Glutamatergic neuron (in vitro differentiated cells): ENCODE data around the gene CHD5. TPM values are rescaled to one million over a fixed set of nuclear protein-coding genes. Genes with fewer than 3 reads are reported as not detected.

ENCODE experiments used
- DNase-seq: peaks from one replicate; pipeline ENCODE4 v3.0.0; 2022
- H3K27ac Mint-ChIP-seq: one replicate; pipeline ENCODE4 v1.8.0; 2020; ENCODE audit warnings: mild to moderate bottlenecking, mixed read lengths, inconsistent platforms; ENCODE audit not compliant: unreplicated experiment
- H3K27me3 Mint-ChIP-seq: one replicate; pipeline ENCODE4 v1.8.0; 2020; ENCODE audit warnings: mild to moderate bottlenecking, moderate library complexity, mixed read lengths, inconsistent platforms; ENCODE audit not compliant: unreplicated experiment
- H3K36me3 Mint-ChIP-seq: one replicate; pipeline ENCODE4 v1.8.0; 2020; ENCODE audit warnings: mild to moderate bottlenecking, mixed read lengths, inconsistent platforms; ENCODE audit not compliant: unreplicated experiment
- H3K4me1 Mint-ChIP-seq: one replicate; pipeline ENCODE4 v1.8.0; 2020; ENCODE audit warnings: mild to moderate bottlenecking, low read depth, mixed read lengths, inconsistent platforms; ENCODE audit not compliant: unreplicated experiment
- H3K4me3 Mint-ChIP-seq: one replicate; pipeline ENCODE4 v1.8.0; 2020; ENCODE audit warnings: mild to moderate bottlenecking, mixed read lengths, inconsistent platforms; ENCODE audit not compliant: unreplicated experiment
- H3K9me3 Mint-ChIP-seq: one replicate; pipeline ENCODE4 v1.8.0; 2020; ENCODE audit warnings: mild to moderate bottlenecking, moderate library complexity, mixed read lengths, inconsistent platforms; ENCODE audit not compliant: unreplicated experiment
- total RNA-seq: library from RNA; stranded (reverse); fragmentation: NEBNext Ultra II Directional; extraction: Animal tissue kit (Norgen Biotek cat#: 25700); gene quantifications from one replicate; pipeline ENCODE4 v1.2.1, GENCODE V29; 2021; ENCODE audit not compliant: unreplicated experiment
- TF ChIP-seq, protein P1 (sequence below): fragments of 200-600 bp; sonication (generic); IDR thresholded peaks from one replicate; pipeline ENCODE4 v1.5.0; 2021; ENCODE audit not compliant: partially characterized antibody, unreplicated experiment

CHD5 gene
- total RNA-seq, 1 donor from 2014 or later: 0.96 TPM

DNA sequence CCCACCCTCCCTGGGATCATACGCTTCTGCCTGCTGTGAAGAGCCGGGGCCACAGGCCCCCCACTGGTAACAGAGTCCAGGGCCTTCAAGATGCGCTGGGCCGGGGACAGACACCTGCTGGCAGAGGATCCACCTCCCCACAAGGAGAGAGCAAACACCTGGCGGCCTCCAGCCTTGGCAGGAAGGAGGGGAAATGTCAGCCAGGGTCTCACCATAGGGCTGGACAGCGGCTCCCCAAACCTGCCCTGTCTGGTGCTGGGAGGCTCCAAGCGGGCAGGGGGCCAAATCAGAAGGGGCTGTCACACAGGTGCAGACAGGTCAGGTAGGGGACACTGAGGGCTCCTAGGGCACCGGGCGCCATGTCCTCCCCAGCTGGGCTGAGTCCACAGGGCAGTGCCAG is 75.5 kb downstream of the CHD5 start:
- Mint-ChIP-seq H3K4me1 (peaks cover 2% of the 10 kb centered on the region), H3K9me3 (peaks cover 3% of the 10 kb centered on the region), H3K4me3 (no peak overlapping the region), H3K27me3 (peaks cover 9% of the 10 kb centered on the region), H3K27ac (no peak overlapping the region), H3K36me3 (no peaks in the 10 kb centered on the region)
- TF ChIP-seq, protein P1, sequence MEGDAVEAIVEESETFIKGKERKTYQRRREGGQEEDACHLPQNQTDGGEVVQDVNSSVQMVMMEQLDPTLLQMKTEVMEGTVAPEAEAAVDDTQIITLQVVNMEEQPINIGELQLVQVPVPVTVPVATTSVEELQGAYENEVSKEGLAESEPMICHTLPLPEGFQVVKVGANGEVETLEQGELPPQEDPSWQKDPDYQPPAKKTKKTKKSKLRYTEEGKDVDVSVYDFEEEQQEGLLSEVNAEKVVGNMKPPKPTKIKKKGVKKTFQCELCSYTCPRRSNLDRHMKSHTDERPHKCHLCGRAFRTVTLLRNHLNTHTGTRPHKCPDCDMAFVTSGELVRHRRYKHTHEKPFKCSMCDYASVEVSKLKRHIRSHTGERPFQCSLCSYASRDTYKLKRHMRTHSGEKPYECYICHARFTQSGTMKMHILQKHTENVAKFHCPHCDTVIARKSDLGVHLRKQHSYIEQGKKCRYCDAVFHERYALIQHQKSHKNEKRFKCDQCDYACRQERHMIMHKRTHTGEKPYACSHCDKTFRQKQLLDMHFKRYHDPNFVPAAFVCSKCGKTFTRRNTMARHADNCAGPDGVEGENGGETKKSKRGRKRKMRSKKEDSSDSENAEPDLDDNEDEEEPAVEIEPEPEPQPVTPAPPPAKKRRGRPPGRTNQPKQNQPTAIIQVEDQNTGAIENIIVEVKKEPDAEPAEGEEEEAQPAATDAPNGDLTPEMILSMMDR: no peak
- DNase-seq: no peak

- no peak overlapping the region for H3K4me3 Mint-ChIP-seq
- no peak overlapping the region for H3K27ac Mint-ChIP-seq
- H3K9me3 Mint-ChIP-seq: peaks cover 3% of the 10 kb centered on the region
- no peaks in the 10 kb centered on the region for H3K36me3 Mint-ChIP-seq
- TF ChIP-seq, protein P1: no peak
- peaks cover 2% of the 10 kb centered on the region for H3K4me1 Mint-ChIP-seq
- H3K27me3 Mint-ChIP-seq: peaks cover 9% of the 10 kb centered on the region
- peak; percentile 11 for DNase-seq
Observed at GRCh38 chr1:6103854-6104530, 76.1 kb downstream of the CHD5 start.

DNA sequence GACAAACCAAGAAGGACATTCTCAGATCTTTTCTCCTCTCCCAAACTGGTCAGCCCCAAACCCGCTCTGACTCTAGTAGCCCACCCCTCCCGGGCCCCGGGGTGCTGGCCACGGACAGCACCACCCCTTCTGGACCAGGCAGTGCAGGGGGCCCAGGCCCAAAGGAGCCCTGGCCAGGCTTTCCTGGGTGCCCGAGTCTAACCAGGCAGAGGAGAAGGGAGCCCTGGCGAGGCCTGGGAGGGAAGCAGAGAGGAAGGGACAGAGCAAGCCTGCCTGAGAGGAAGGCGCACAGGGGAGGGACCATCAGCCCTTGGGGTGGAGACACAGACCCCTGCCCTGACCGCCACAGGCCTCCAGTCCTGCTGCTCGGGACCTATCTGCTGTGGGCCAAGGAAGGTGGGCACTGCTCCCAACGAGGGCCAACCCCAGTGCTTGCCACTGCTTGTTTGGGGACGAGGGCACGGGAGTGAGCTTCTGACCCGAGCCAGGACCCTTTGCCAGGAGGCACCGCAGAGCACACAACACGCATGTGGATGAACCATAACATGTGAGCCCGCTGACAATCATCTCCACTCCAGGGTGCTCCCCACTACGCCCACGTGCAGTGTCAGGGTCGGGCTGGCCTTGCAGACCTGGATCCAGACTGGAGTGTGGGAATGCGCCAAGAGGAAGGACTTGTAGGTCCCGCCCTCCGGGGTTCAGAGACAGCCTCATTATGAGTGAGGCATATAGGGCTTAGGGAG is 76.8 kb downstream of the CHD5 start:
- DNase-seq: peak; percentile 10
- no peak overlapping the region for H3K4me3 Mint-ChIP-seq
- no peaks in the 10 kb centered on the region for H3K36me3 Mint-ChIP-seq
- peaks cover 10% of the 10 kb centered on the region for H3K27me3 Mint-ChIP-seq
- H3K27ac Mint-ChIP-seq: no peak overlapping the region
- peaks cover 5% of the 10 kb centered on the region for H3K4me1 Mint-ChIP-seq
- H3K9me3 Mint-ChIP-seq: peaks cover 3% of the 10 kb centered on the region
- TF ChIP-seq, protein P1: no peak

- DNase-seq: peak; percentile 11
- H3K36me3 Mint-ChIP-seq: no peaks in the 10 kb centered on the region
- H3K4me3 Mint-ChIP-seq: no peak overlapping the region
- H3K4me1 Mint-ChIP-seq: peaks cover 9% of the 10 kb centered on the region
- H3K9me3 Mint-ChIP-seq: peaks cover 7% of the 10 kb centered on the region
- H3K27me3 Mint-ChIP-seq: peaks cover 8% of the 10 kb centered on the region
- H3K27ac Mint-ChIP-seq: no peak overlapping the region
- TF ChIP-seq, protein P1: no peak
Observed at GRCh38 chr1:6102532-6102845, 77.6 kb downstream of the CHD5 start.
